NCI-H2171 treated with DMSO at 0.1 percent for 48 hours (cell line): ENCODE results near the gene ABCB4.

Experiments
- DNase-seq: peaks from one replicate; lab custom pipeline; 2025; lab: John Stamatoyannopoulos, UW

ABCB4 gene

GRCh38 chr7:87420173-87420572 is 55.3 kb downstream of the ABCB4 start:
- no peak for DNase-seq

DNA sequence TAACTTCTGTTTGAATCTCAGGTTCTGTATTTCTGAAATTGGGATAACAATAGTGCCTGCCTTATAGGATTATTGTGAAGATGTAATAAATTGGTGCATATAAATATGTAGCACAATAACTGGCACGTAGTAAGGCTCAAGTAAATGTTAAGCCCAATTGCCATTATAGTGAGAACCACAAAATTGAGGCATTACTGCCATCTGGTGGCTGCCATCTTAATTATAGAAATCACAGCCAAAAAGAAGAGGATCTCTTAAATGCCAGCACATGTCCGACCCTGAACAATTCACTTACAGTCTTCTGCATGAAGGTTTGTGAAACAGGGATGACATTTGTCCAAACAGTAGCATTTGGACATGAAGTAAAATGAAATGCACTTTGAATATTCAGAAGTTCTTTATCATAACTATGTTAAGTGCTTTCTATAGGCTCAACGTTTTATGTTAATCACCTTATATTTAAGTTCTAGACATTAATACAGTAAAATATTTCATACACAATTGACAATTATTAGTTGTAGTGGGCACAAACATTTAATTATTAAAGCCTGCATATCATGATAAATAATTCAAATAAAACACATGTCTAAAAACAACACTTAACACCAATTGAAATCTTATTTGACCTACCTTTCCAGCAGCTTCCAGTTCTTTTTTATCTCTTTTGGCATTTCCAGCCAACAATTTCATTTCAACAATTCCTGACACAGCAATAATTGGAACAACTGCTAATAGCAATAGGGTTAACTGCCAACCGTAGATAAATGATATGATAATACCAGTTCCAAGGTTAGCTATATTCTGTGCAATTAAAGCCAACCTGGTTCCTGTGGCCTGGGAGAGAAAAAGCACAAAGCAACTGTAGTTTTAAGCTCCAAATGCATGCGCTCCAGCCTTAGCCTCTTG is 58.5 kb downstream of the ABCB4 start:
- peak; percentile 48 for DNase-seq

GRCh38 chr7:87414794-87415188 is 60.7 kb downstream of the ABCB4 start:
- DNase-seq = no peak

DNA sequence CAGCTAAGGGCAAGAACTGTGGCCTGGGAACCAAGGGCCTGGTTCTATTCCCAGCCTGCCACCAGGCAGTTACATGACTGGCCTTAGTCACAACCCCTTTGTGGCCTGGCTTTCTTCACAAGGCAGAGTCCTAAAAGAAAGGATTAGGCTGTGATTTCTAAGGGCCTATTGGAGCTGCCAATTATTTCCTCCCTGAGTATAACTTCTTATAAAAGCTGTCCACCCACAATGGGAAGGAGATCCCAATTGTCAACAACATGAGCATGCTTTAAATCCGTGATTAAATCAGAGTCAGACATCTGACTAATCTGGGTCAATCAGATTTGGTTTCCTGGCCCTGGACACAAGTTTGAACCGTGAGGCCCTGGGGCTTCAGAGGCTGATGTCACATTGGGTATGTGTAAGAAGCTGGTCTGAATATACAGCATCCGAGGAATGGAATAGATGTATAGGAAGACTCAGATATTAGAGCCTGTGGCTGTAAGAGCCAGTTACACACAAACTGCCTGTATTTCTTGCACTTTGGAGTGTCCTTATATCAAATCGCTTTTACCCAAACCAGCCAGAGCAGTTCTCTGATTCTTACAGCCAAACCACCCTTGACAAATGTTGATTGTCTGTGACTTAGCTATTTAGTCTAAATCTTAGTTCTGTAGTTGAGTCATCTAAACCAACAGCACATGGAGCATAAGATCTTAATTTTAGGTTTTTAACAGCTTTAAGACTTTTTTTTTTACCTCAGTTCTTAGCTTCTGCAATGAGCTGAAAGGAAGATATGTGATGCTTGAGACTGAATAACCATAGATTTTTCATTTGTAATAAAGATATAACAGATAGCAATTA is 61.3 kb downstream of the ABCB4 start:
- no peak for DNase-seq

DNA sequence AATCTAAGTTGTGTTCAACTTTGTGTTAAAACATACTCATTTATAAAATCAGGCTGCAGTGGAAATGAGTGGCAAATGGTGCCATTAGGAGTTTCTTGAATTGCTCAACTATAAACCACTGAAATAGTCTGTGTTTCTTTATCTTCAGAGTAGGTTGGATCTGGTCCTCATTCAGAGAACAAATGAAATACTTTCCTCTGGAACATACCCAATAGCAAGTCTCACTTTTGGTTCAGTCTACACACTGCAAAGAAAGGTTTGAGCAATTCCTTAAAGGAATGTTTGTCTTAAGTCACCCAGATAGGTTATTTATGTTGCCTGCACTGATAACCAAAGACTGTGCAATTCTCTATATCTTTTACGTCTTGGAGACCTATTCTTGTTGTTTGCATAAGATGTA is 62.5 kb downstream of the ABCB4 start:
- DNase-seq = no peak

DNA sequence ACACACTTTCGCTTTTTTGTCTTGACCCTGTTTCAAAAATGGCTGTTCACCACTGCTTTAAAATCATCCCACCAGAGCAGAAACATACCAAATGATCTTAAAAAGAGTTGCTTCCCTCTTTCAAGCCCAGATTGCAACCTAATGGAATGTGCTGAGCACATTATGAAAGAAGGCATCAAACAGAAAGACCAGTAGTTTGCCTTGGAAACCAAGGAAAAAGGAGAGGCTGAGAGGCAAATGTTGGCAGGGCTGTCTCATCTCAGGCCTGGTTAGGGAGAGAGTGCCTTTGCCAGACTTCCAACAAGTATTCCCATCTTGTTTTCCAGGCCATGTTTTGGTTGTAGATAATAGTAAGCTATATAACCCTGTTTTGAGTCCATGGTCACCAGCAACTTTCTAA is 64.3 kb downstream of the ABCB4 start:
- no peak for DNase-seq

- DNase-seq = no peak
Measured at GRCh38 chr7:87404674-87405073, 70.8 kb downstream of the ABCB4 start.

DNA sequence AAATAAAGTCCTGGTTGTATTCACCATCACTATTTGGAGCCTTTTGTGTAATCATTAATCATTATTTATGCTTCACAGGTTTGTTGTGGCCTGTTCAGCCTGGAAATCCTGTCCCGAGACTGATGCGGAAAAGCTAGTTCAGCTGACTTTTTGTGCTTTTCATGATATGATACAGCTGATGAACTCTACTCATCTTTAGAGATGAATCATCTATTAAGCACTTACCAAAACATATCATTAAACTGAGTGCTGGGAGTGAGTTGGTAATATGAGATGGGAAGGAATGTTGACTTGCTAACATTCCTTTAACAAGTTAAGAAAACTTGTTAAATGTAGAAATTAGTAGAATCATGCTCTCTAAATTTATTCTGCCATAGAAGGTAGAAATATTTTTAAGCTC is 77.0 kb downstream of the ABCB4 start:
- DNase-seq = no peak

GRCh38 chr7:87395442-87396020 is 79.9 kb downstream of the ABCB4 start:
- DNase-seq = no peak

DNA sequence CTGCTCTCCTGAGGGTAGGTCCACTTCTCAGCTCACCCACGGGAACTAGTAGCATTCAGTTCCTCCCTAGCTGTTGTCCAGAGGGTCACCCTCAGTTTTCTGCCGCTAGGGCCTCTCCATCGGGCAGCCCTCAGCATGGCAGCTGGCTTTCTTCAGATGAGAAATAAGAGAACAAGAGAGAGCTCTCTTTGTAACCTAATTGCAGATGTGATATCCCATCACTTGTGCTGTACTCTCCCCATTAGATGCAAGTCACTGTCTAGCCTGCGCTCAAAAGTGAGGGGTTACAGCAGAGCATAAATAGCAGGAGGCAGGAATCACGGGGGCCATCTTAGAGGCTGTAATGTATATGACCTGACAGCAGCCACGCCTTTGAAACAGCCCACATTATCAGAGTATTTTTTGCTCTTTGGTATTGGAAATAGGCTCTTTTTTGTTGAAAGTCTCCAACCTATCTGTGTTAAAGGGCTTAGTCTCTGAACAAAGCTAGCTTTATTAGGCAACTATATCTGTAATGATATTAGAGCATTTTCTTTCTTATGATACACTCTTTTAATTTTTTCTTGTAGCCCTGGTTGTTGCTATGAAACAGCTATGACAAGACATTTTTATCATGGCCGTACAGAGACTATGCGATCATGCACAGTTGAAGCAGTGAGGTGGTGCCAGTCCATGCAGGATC is 84.3 kb downstream of the ABCB4 start:
- DNase-seq = no peak

DNA sequence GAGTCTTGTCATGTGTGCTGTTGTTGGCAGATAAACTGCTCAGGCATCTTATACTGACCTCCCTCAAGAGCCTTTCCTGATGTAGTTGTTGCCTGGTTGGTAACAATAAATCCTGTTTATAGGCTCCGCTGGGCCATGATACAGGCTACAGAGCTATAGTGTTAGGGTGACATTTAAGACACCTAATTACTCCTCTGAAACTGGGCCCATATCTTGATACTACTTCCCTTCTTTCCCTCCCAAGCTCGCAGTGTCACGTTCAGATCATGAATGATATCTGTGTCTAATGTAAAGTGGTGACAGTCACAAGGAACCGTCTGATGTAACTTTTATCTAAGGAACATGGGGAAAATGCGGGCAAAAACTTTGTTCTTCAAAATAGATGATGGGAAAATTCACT is 94.6 kb downstream of the ABCB4 start:
- DNase-seq = no peak

DNA sequence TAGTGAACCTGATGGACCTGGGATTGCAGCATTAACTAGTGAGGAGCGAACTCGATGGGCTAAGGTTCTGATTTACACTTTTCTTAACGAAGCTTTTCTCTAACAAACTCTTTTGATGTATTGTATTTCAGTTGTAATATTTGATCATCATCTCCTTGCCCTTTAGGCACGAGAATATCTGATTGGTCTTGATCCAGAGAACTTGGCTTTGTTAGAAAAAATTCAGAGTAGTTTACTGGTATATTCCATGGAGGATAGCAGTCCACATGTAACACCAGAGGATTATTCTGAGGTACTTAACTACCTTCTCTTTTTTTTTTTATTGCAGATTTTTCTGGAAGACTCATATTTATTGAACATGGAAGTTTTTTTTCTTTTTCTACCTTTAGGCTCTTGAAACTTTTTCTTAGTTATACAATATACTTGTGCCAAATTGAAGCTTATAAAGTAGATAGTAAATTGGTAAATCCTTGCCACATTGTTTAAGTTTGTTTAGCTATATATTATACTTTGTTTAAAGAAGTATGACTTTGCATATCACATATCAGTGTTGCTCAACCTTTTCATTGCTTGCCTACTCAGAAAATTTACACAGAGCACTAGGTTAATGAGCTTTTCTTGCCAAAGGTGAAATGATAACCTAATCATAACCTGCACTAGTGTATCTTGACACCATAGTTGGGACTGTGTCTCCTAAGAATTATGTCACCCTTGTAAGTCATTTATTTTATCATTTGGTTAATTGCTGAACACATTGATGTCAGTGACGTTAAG is 99.6 kb downstream of the ABCB4 start:
- DNase-seq = no peak

DNA sequence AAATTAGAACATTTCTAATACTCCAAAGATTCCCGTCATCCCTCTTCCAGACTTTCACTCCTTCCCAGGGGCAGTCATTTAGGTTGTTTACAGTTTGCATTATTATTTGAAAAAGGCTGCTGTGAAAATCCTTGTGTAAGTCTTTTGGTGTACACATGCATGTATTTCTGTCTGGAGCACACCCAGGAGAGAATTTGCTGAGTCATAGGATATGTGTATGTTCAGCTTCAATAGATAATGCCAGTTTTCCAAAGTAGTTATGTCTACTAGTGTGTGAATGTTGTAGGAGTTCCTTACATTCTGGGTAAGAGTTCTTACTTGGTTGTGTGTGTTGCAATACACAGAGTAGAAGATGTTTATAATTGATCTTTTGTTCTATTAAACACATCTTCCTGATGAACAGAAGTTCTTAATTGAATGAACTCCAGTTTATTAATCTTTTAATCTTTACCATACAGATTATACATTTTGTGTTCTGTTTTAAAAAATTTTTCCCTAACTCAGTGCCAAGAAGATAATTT is 104.8 kb downstream of the ABCB4 start:
- DNase-seq = peak; percentile 19

- no peak for DNase-seq
Measured at GRCh38 chr7:87369216-87369615, 106.3 kb downstream of the ABCB4 start.

DNA sequence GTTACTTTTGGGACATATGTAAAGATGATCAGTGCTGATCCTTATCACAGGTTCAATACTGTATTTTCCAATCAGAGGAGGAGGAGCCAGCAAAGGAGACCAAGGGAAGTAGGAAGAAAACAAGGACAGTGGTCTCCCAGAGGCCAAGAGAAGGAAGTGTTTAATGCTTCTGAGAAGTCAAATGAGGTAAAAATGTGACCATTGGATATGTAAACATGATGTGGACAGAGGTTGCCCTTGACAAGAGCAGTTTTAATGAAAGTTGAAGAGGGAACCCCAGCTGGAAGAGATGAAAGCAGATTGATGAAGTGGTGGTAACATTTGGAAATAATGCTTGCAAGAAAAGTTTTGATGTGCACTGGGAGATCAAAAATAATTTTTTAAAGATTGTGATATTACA is 111.2 kb downstream of the ABCB4 start:
- DNase-seq = no peak

- DNase-seq = no peak
Measured at GRCh38 chr7:87363342-87363741, 112.1 kb downstream of the ABCB4 start.

DNA sequence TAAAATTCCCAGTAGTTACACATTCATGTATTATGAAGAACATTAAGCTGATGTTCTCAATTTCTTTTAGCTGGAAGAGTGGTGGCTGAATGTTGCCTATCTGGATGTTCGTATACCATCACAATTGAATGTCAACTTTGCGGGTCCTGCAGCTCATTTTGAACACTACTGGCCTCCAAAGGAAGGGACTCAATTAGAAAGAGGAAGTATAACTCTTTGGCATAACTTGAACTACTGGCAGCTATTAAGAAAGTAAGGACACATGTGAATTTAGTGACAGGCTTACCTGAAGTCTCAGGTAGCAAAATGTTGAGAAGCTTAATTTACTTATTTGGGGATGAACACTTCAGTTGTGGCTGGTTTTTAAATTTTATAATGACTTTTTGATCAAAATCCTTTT is 114.2 kb downstream of the ABCB4 start:
- no peak for DNase-seq

DNA sequence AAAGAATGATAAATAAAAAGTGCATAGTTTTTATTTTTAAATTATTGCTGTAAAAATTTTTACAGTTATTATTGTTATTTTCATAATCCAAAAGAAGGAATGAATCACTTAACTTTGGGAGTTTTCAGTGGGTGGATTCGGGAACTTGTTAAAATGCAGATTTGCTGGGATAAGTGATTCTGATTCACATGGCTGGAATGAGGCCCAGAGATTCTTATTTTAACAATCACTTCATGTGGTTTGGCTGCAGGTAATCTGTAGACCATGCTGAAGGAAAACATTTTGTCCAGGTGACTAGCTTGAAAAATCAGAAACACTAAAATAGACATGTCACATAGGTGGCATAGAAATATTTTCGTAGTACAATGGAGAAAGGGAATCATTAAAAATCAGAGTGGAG is 116.1 kb downstream of the ABCB4 start:
- no peak for DNase-seq

DNA sequence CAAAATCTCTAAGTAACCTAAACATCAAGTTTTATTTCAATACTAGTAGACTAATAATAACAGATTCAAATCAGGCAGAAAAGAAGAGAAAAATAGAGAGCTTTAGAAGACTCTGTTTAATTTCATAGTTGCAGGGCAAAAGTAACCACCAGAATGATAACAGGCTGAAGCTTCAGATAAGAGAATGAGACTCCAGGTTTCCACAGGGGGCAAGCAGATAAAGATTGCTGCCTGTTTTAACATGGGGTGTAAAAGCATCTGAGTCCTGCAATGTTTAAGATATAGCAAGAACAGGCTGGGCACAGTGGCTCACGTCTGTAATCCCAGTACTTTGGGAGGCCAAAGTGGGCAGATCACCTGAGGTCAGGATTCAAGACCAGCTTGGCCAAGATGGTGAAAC is 119.0 kb downstream of the ABCB4 start:
- no peak for DNase-seq

GRCh38 chr7:87354749-87355148 is 120.7 kb downstream of the ABCB4 start:
- DNase-seq = peak; percentile 23
